HG03025 (cell line): ENCODE results near the gene SCRT2.
"Not testable (repeated sequence)": the region's sequence is repeated elsewhere in the genome, so short reads cannot be mapped to it uniquely, and the experiment has no call there.

Experiments
- ATAC-seq: cut with Tn5 transposase; IDR thresholded peaks from one replicate; pipeline ENCODE4 v1.9.1; 2021; ENCODE audit warnings: mild to moderate bottlenecking, moderate library complexity; ENCODE audit not compliant: unreplicated experiment, low FRiP score

The SCRT2 gene

DNA sequence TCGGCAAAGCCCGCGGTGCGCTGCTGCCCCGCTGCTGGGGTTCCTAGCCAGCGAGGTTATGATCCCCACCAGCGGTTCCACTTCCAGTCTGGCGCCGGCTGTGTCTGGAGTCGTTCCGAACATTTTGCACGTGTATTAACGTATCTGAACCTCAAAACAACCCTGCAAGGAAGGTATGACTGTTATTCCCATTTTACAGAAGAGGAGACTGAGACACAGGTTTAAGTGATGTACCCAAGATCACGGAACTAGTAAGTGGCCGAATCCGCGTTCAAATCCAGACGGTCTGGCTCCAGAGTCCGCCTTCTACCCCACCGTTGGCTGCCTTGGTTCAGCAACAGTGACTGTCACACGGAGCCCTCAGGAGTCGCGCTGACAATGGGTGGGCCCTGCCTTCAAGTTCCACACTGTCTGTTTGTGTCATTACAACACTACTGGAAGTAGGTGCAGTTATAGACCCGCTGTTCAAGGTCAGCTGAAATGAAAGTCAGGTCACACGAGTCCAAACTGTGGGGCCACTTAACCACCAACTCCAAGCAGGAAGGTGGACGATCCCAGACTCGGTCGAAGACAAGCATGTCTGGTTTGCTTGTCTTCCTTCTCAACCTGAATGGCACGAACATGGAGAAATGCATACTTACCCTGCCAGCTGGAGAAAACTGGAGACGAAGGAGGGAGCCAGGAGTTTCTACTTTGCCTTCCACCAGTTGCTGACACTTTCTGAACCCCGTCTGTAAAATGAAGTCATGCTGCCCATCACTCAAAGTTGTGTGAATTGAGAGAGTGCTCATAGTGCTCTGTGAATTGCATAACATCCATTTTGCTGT, 21.8 kb downstream of the SCRT2 start:
- ATAC-seq = no peak

DNA sequence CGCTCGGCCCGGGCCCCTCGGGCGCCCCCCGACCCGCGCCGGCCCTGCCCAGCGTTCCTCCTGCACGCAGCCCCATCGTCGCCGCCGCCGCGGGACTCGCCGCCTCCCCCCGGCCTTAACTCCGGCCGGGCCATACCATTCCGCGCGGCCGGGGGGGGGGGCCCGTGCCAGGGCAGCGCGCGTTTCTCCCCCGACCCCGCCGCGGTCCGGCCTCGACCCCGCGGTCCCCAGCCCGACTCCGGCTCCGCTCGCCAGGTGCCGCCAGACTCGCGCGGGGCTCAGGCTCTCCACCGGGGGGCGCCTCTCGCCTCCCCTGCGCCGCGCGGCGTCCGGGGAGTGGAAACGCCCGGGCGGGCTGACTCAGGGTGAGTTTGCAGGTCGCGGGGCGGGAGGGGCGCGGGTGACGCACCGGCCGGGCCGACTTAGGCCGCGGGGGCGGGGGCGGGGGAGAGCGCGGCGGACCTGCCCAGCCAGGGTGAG, 22.5 kb downstream of the SCRT2 start, which contains the start of gene SRXN1:
Gene SRXN1 (minus strand): TSS at position 91 of the 480 bp plus-strand sequence. CDS start 15 bp downstream, at position 76.
- ATAC-seq = peak; percentile 73

DNA sequence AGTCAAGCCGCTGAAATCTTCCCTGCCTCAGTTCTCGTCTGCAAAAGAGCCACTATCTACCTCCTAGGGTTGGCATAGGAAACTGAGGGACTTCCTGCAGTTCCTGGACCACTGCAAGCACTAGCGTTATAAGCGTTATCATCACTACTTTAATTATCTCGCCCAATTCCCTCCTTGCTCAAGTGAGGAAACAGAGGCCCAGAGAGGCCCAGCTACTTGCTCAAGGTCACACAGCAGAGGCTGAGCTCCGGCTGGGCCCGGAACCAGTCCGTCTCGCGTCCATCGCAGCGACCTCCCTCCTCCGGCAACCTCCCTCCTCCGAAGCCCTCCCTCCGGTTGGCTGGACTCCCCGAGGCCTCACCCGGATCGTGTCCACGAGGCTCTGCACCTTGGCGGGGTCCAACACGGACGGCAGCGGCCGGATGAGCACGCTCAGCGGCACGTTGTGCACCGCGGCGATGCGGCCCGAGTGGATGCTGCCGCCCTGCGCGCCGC, 22.9 kb downstream of the SCRT2 start:
- peak; percentile 11 for ATAC-seq

DNA sequence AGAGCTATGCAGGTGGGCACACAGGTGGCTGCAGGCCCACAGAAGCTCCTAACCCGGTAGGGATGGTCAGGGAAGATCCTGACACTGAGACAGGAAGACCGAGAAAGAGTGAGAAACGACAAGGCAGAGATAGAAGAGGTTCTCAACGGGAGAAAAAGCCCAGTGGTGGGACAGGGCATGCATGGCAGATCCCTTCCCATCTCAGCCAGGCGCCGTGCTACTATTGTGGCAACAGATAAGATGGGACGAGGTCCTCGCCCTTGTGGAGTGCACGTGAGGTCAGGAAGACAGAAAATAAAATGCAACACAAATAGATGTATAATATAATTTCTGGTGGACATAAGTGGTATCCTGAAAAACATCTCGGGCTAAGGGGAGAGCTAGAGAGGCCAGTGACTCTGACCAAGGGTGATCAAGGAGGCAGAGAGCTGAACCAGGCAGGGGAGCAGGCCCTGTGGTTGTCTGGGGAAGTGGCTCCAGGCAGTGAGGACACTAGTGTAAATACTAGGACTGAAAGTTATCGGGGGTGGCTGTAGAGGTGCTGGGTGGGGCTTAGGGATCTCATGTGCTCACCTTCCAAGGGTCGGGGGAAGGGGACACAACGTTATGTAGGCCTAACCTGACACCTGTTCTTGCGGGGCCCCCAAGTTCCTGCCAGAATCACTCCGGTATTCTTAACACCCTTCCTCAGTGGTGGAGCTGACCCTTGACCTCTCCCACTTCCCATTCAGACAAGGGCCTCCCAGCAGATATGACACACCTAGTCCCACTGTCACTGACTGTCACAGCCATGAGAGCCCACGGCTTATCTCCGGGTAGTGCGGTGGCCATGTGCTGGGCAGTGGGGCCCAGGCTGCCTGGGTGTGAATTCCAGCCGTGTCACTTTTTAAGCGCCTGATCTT, 23.6 kb downstream of the SCRT2 start:
- ATAC-seq = no peak

DNA sequence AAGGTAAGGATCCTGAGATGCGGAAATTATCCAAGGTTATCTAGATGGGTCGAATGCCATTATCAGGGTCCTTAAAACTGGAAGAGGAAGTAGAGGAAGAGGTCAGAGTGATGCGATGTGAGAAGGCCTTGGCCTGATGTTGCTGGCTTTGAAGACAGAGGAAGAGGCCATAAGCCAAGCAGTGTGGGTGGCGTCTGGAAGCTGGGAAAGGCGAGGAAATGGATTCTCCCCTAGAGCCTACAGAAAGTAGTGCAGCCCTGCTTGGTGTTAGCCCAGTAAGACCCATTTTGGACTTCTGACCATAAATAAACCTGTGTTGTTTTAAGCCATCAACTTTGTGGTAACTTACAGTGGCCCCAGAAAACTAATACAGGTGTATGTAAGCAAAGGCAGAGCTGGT, 24.6 kb downstream of the SCRT2 start:
- ATAC-seq = no peak

DNA sequence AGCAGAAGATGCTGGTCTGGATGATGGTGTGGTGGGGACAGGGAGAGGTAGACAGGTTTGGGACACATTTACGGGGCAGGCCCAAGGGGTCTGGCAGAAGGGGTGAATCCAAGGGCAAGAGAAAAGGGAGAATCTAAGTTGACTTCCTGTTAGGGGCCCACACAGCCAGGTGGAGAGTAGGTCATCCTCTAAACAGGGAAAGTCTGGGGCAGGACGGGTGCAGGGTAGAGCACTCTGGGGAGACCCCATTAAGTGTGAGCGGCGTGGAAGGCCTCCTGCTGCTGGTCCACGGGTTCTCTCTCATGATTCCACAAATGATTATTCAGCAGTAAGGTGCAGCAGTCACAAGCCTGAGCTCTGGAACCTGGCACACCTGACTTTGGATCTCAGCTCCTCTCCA, 25.3 kb downstream of the SCRT2 start:
- ATAC-seq = no peak

DNA sequence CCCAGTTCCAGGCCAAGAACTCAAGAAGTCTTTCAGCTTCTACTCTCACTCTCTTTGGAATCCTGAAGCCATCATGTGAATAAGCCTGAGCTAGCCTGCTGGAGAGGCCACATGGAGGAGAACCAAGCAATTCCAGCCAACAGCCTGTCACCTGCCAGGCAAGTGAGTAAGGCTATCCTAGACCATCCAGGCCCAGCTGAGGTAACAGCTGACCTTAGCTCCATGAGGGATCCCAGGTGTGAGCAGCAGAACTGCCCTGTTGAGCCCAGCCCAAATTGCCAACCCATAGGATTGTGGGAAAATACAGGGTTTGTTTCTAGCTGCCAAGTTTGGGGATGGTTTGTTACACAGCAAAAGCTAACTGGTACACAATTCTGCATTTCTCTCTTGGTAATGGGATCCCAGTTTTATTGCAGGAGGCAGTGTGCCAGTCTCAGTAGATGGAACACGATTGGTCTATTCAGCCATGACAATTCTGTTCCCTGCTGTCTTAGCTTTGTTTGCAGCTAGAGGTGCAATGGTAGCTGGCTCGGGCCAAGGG, 28.1 kb downstream of the SCRT2 start:
- no peak for ATAC-seq

DNA sequence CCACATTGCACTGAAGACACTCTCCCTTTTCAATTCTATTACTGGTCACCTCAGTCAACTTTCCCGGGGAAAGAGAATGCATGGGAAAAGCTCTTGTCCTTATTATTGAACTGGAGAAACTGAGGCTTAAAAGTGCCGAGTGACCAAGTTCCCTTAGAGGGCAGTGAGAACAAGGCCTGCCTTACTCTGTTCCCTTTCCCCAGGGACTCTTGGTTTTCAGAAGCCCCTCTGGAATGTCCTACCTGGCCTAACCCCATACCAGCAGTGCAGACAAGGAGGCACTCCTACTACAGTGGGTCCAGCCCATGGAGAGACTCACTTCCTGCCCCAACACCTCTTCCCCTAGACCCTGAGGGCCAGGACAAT, 28.8 kb downstream of the SCRT2 start:
- no peak for ATAC-seq

DNA sequence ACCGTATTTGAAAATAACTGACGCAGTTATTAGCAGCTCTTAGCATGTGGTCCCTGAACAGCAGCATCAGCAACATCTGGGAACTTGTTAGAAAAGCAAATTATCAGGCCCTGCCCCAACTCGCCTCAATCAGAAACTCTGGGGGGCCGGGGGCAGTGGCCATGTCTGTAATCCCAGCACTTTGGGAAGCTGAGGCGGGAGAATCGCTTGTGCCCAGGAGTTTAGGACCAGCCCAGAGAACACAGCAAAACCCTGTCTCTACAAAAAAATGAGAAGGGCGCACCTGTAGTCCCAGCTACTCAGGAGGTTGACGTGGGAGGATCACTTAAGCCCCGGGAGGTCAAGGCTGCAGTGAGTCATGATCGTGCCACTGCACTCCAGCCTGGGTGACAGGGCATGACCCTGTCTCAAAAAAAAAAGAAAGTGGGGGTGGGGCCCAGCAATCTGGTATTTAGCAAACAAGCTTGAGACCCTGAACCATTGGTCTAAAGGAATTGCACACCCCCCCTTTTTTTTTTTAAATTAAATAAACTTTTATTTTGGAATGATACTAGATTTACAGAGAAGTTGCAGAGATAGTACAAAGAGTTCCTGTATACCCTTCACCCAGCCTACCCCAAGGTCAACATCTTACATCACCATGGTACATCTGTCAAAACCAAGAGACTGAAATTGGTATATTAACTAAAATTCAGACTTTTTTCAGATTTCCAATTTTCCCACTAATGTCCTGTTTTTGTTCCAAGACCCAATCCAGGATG, 29.3 kb downstream of the SCRT2 start:
- no peak for ATAC-seq

DNA sequence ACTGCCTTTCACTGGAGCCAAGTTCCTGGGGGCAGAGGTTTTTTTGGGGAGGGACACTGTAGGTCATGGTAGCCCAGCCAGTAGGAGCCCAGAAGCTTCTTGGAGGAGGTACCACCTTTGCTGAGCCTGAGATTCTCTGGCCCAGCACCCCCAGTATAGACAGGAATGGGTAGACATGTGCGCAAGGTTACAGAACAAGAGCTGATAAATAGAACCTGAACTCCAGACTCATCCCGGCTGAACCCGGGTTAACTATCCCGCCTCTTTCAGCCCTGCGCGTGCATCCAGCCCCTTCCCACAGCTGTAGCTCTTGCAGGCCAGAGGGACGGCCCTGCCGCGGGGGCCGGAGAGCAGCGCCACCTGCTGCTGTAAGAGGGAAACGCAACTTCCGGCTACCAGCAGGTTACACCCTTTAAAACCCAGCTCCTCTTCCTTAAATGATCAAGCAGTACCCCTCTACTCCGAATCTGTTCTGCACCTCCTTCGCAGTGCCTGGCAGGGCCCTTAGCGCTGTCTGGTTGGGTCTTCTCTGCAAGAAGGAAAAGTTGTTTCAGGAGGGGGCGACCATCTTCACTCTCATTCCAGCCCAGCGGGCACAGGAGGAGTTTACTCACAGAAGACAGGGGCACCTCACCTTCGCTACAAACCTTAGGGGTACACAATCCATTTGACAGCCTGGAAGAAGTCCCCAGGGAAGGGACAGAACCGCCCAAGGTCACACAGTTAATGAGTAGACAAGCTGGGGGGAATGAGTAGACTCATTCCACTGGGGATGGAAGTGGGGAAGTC, 30.1 kb downstream of the SCRT2 start:
- ATAC-seq = no peak

DNA sequence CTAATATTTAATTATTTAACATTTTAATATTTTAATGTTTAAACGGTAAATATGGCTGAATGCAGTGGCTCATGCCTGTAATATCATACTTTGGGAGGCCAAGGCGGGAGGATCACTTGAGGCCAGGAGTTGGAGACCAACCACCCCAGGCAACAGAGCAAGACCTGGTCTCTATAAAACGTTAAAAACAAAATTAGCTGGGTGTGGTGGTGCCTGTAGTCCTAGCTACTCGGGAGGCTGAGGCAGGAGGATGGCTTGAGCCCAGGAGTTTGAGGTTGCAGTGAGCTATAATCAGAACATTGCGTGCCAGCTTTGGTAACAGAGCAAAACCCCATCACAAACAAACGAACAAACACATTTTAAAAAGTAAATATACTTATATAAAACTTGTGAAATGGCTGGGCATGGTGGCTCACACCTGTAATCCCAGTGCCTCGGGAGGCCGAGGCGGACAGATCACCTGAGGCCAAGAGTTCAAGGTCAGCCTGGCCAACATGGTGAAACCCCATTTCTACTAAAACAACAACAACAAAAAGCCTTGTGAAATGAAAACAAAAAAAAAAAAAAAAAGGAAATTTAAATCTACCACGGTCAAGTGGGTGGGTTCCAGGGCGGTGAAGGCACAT, 30.8 kb downstream of the SCRT2 start:
- no peak for ATAC-seq

DNA sequence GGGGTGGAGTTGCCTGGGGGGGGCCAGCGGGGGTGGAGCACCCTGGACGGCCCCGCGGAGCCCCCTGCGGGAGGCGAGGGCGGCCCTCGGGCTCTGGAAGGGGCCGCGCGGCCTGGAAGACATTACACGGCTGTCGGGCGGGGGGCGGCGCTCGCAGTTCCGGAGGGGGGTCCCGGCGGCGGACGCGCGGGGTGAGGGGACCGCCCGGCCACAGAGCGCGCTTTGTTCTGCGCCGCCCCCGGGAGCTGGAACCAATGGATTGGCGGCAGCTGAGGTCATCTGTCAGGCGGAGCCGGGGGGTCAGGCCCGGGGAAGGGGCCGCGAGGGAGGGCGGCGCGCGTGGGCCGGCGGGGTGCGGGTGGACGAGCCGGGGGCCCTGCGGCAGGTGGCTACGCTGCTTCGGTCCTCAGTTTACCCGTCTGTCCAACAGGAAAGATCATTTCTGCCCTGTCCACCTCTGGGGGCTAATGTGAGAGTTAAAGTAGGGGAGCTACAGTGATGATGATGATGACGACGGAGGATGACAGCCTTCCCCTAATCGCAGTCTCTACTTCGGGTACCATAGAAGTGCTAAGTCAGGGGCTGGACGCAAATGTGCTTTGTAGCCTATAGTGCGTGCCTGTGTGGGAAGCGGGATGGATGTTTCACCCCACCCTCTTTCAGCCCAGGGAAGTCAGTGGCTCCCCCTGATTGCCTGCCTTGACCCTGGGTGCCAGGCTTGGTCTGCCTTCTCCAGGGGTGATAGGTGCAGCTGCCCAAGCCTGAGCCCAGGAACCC, 33.0 kb downstream of the SCRT2 start:
- ATAC-seq = no peak

DNA sequence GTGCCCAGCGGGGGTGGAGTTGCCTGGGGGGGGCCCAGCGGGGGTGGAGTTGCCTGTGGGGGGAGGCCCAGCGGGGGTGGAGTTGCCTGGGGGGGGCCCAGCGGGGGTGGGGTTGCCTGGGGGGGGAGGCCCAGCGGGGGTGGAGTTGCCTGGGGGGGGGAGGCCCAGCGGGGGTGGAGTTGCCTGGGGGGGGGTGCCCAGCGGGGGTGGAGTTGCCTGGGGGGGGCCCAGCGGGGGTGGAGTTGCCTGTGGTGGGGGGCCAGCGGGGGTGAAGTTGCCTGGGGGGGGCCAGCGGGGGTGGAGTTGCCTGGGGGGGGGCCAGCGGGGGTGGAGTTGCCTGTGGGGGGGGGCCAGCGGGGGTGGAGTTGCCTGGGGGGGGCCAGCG, 33.6 kb downstream of the SCRT2 start:
- not testable (repeated sequence) for ATAC-seq

DNA sequence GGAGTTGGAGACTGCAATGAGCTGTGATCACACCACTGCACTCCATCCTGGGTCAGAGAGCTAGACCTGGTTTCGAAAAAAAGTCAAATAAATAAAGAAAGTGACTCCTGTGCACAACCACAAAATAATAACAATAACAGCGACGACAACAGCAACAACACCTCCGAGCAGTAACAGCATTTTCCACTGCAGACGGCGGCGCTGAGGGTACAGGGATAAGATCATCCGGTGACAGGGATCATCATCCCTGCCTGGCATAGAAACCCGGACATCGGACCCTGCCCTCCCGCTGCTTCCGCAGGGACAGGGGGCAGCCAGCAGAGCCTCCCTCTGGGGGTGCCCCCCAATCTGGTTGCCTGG, 34.1 kb downstream of the SCRT2 start:
- ATAC-seq = no peak

DNA sequence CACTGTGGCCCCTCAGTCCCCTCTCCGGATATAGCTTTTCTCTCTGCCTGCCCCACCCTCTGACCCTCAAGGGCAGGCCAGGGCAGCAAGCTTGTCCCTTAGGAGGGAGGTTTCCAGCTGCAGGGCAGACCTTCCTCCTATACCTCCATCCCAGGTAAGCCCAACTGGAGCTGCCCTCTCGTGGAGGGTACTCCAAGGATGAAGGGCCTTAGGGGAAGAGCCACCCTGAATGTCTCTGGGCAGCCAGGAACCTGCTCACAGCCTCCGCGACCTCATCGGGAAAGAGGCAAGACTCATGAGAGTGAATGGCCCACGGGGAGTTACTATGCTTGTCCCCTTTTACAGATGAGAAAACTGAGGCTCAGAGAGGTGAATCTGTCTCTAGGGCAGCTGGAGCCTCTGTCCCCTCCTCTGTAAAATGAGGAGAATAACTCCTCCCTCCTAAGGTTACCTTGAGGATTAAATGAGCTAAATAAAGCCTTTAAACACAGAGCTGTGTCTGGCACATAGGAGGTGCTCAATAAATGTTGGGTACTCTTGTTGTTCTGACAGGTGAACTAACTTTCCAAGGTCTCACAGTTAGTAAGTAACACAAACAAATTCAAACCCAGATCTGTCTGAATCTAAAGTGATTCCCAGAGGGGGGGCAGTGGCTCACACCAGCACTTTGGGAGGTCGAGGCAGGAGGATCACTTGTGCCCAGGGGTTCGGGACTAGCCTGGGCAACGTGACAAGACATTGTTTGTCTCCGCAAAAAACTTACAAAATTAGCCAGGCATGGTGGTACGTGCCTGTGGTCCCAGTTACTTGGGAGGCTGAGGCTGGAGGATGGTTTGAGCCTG, 34.7 kb downstream of the SCRT2 start:
- ATAC-seq = no peak

DNA sequence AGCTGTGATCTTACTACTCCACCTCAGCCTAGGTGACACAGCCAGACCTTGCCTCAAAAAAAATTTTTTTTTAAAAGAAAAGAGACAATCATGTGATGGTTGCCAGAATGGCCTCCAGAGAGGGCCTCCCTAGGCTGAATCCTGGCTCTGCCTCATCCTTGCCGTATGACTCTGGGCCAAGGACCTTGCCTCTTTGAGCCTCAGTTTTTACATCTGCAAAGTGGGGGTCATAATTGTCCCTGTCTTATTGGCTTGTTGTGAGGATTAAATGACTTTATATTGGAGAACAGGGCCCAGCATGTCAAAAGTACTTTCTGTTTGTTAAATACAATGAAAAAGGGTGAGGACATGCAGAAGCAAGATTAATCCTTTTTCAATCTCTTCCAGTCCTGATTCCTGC, 37.0 kb downstream of the SCRT2 start:
- ATAC-seq = no peak

DNA sequence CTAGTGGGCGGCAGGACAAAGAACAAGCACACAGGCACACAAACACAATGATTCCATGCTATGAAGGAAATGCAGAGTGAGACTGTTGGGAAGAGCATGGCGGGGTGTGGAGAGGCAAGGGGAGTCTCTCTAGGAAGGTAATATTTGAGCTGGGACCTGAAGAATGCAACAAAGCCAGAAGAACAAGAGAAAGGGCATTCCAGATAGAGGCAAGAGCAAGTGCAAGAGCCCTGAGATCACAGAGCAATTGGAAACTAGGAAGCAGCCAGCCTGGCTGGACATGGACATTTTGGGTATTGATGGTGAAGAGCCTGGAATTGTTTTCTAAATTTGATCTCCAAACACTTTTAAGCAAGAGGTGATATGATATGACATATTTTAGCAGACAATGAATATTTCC, 38.0 kb downstream of the SCRT2 start:
- no peak for ATAC-seq
